Measurements from ENCODE around the gene PTPRO.

GRCh38 chr12:15515010-15515409 is 192.7 kb downstream of the PTPRO start:
- TF ChIP-seq CTCF (IDR thresholded peaks at IDR 0.05) (no peak), POLR2A (IDR thresholded peaks at IDR 0.05) (no peak)
